HepG2 (cell line): ENCODE results near the gene CNOT6.

Experiments
- NCOR1 ChIP-seq: fragments of 200-600 bp; sonication (generic); IDR thresholded peaks from 2 replicates; pipeline ENCODE4 v1.7.0; 2017; ENCODE audit warnings: antibody characterized with exemption, low read length, borderline replicate concordance
- NFE2L2 ChIP-seq: fragments of 150-350 bp; IDR thresholded peaks from 2 replicates; pipeline ENCODE4 v1.6.1; 2014; ENCODE audit warnings: low read length
- NKX3-1 ChIP-seq: sonication (generic); formaldehyde crosslinking; IDR thresholded peaks from 2 replicates; pipeline ENCODE4 v1.5.0; 2020; ENCODE audit warnings: missing genetic modification reagents
- POLR2A ChIP-seq, 2 experiments: IDR thresholded peaks; 2 replicates each; pipeline ENCODE4 v1.6.1; 2011; ENCODE audit warnings: low read depth in 2 of 2, low read length in 2 of 2, mild to moderate bottlenecking in 1 of 2, moderate library complexity in 1 of 2; ENCODE audit not compliant: insufficient read depth in 1 of 2
- POLR2AphosphoS5 ChIP-seq: IDR thresholded peaks from 2 replicates; pipeline ENCODE4 v1.6.1; 2012; ENCODE audit warnings: low read depth, low read length
- ZNF564 ChIP-seq: sonication (generic); formaldehyde crosslinking; IDR thresholded peaks from 2 replicates; pipeline ENCODE4 v1.8.1; 2023; ENCODE audit warnings: mild to moderate bottlenecking, missing genetic modification reagents
- TF ChIP-seq, protein P1 (sequence below): sonication (generic); formaldehyde crosslinking; IDR thresholded peaks from 2 replicates; pipeline ENCODE4 v1.8.0; 2022; ENCODE audit warnings: missing genetic modification reagents, low read depth, mild to moderate bottlenecking, borderline replicate concordance
- TF ChIP-seq, protein P2 (sequence below): IDR thresholded peaks from 2 replicates; pipeline ENCODE4 v1.6.1; 2016

DNA sequence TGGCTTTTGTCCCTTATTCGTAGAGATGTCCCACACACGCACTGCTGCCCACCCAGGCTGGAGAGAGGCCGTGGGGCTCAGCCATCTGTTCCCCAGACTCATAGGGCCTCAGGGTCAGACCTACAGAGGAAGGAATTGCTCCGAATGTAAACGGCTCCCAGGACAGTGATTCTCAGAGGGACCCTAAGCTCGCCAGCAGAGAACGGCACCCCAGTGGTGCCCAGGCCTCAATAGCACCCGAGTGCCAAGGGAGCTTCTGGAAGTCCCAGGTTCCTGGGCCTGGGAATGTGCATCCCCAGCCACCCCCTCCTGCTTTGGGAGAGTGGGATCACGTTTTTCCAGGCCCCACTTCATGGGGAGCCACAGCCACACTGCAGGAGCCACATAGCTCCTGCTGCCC lies 32.9 kb upstream of the CNOT6 start:
- no peak for TF ChIP-seq POLR2AphosphoS5
- TF ChIP-seq, protein P1, sequence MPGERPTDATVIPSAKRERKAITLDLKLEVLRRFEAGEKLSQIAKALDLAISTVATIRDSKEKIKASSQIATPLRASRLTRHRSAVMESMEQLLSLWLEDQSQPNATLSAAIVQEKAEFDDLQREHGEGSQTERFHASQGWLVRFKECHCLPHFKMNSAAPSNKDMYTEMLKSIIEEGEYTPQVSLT (CRISPR knock-in tag): no peak
- TF ChIP-seq NCOR1: no peak
- TF ChIP-seq POLR2A (IDR thresholded peaks at IDR 0.05; ENCODE audit: insufficient read depth in 1 of 2, low read depth in 2 of 2, low read length in 2 of 2): no peak
- TF ChIP-seq ZNF564 (CRISPR knock-in tag): no peak
- TF ChIP-seq NFE2L2: no peak
- TF ChIP-seq, protein P2, sequence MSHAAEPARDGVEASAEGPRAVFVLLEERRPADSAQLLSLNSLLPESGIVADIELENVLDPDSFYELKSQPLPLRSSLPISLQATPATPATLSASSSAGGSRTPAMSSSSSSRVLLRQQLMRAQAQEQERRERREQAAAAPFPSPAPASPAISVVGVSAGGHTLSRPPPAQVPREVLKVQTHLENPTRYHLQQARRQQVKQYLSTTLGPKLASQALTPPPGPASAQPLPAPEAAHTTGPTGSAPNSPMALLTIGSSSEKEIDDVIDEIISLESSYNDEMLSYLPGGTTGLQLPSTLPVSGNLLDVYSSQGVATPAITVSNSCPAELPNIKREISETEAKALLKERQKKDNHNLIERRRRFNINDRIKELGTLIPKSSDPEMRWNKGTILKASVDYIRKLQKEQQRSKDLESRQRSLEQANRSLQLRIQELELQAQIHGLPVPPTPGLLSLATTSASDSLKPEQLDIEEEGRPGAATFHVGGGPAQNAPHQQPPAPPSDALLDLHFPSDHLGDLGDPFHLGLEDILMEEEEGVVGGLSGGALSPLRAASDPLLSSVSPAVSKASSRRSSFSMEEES: no peak
- TF ChIP-seq NKX3-1 (CRISPR knock-in tag): no peak
